ENCODE measurements around the gene ATP5F1D.

Gene ATP5F1D

GRCh38 chr19:1259876-1260748 is 18.6 kb downstream of the ATP5F1D start:
- no peak for DNase-seq

GRCh38 chr19:1260749-1261537 is 19.4 kb downstream of the ATP5F1D start:
- no peak for DNase-seq

GRCh38 chr19:1261538-1261797 is 19.9 kb downstream of the ATP5F1D start:
- no peak for DNase-seq

GRCh38 chr19:1261798-1262622 is 20.5 kb downstream of the ATP5F1D start:
- DNase-seq = no peak

GRCh38 chr19:1262623-1263123 is 21.1 kb downstream of the ATP5F1D start:
- no peak for DNase-seq

GRCh38 chr19:1263188-1263587 is 21.6 kb downstream of the ATP5F1D start:
- DNase-seq = no peak

- no peak for DNase-seq
These were observed 23.5 kb downstream of the ATP5F1D start for GRCh38 chr19:1264801-1265614.

- DNase-seq = no peak
These were observed 24.1 kb downstream of the ATP5F1D start for GRCh38 chr19:1265615-1266128.

GRCh38 chr19:1266129-1266915 is 24.8 kb downstream of the ATP5F1D start:
- no peak for DNase-seq

GRCh38 chr19:1266916-1267476 is 25.4 kb downstream of the ATP5F1D start:
- DNase-seq = no peak

GRCh38 chr19:1267477-1268225 is 26.1 kb downstream of the ATP5F1D start:
- no peak for DNase-seq

GRCh38 chr19:1268226-1269064 is 26.9 kb downstream of the ATP5F1D start:
- DNase-seq = no peak

GRCh38 chr19:1269065-1269477 is 27.5 kb downstream of the ATP5F1D start, which contains the start of gene CIRBP:
TSS of gene CIRBP (plus strand) at chr19:1269332. CDS start at chr19:1270934, 1,602 bp downstream.
- DNase-seq = no peak

- DNase-seq = no peak
These were observed 28.1 kb downstream of the ATP5F1D start for GRCh38 chr19:1269478-1270212.

GRCh38 chr19:1270213-1270853 is 28.8 kb downstream of the ATP5F1D start:
- DNase-seq = no peak

GRCh38 chr19:1270854-1271527 is 29.4 kb downstream of the ATP5F1D start:
- no peak for DNase-seq

Measured in cortex of kidney (tissue), 1 donor.